RWPE1 (cell line): ENCODE measurements around the gene LIPT2.
"Not testable (repeated sequence)": the region's sequence is repeated elsewhere in the genome, so short reads cannot be mapped to it uniquely, and the experiment has no call there.

Experiments used
- CTCF ChIA-PET: fragments of 350-600 bp; sonication (Branson Sonifier 250); formaldehyde crosslinking; extraction: SDS; loops from one replicate; lab custom pipeline; 2021; lab: Yijun Ruan, JAX
- POLR2A ChIA-PET: fragments of 400-600 bp; formaldehyde crosslinking; extraction: SDS; loops from one replicate; lab custom pipeline; 2020; ENCODE audit warnings: antibody characterized with exemption; ENCODE audit not compliant: low non-redundant PET; lab: Yijun Ruan, JAX
- DNase-seq: peaks from one replicate; pipeline ENCODE4 v3.0.0; 2012; ENCODE audit warnings: low spot score
- H3K27ac ChIP-seq: fragments of 450-650 bp; 2 replicates; pipeline ENCODE4 v1.5.1; 2017
- CTCF ChIP-seq: fragments of 450-650 bp; conservative IDR thresholded peaks from 2 replicates; pipeline ENCODE4 v1.5.1; 2017; ENCODE audit warnings: low read depth, mild to moderate bottlenecking

LIPT2 gene

GRCh38 chr11:74521666-74522252, 28.2 kb upstream of the LIPT2 start:
- CTCF ChIA-PET, result no interaction called here
- no peak for TF ChIP-seq CTCF
- POLR2A ChIA-PET, result no interaction called here
- no peak for DNase-seq
- H3K27ac ChIP-seq, result no peak overlapping the region

- H3K27ac ChIP-seq, result no peak overlapping the region
- ChIA-PET CTCF (interaction anchor here (0.7 kb wide), 1 partner anchor 69 kb away, joined by 3 read pairs; no protein-coding TSS in a partner anchor), POLR2A (no interaction called here)
- no peak for TF ChIP-seq CTCF
- DNase-seq, result no peak
These were observed 27.6 kb upstream of the LIPT2 start for GRCh38 chr11:74520927-74521665.

- POLR2A ChIA-PET, result interaction anchor here (0.6 kb wide), 1 partner anchor 24 kb away, joined by 3 read pairs; no protein-coding TSS in a partner anchor
- no peak overlapping the region for H3K27ac ChIP-seq
These were observed 26.8 kb upstream of the LIPT2 start for GRCh38 chr11:74520316-74520715.

GRCh38 chr11:74519710-74520109, 26.2 kb upstream of the LIPT2 start:
- TF ChIP-seq CTCF, result no peak
- ChIA-PET CTCF (no interaction called here), POLR2A (interaction anchor here (0.6 kb wide), 1 partner anchor 25 kb away, joined by 3 read pairs; no protein-coding TSS in a partner anchor)
- no peak overlapping the region for H3K27ac ChIP-seq
- DNase-seq, result no peak

More at GRCh38 chr11:74520316-74520715, 26.8 kb upstream of the LIPT2 start:
- DNase-seq, result no peak
- CTCF ChIA-PET, result interaction anchor here (0.7 kb wide), 1 partner anchor 69 kb away, joined by 3 read pairs; no protein-coding TSS in a partner anchor
- no peak for TF ChIP-seq CTCF

GRCh38 chr11:74517592-74517991, 24.1 kb upstream of the LIPT2 start:
- DNase-seq, POLR2A ChIA-PET, H3K27ac ChIP-seq, CTCF ChIA-PET: not testable (repeated sequence)

- TF ChIP-seq CTCF, result no peak
- ChIA-PET POLR2A (interaction anchor here (1.1 kb wide), 1 partner anchor 14 kb away, joined by 3 read pairs; no protein-coding TSS in a partner anchor), CTCF (no interaction called here)
- no peak overlapping the region for H3K27ac ChIP-seq
- DNase-seq, result no peak
These were observed 14.1 kb upstream of the LIPT2 start for GRCh38 chr11:74507582-74507981.
